Activated CD4-positive, CD25-positive, alpha-beta regulatory T cell (primary cell): ENCODE results near the gene OTUB1.

Experiments
- DNase-seq, 4 experiments: peaks; one replicate each; lab custom pipeline; 2025; lab: John Stamatoyannopoulos, UW

The OTUB1 gene

GRCh38 chr11:63978551-63979239, 7.5 kb upstream of the OTUB1 start:
- DNase-seq, result no peak

GRCh38 chr11:63979426-63979825, 6.8 kb upstream of the OTUB1 start:
- DNase-seq, result no peak

- DNase-seq, result peak; percentile 27 to 66 (median 50)
Measured at GRCh38 chr11:63985812-63986155, 454 bp upstream of the OTUB1 start.

GRCh38 chr11:63986932-63987513, 785 bp downstream of the OTUB1 start:
- DNase-seq, result no peak

- DNase-seq, result no peak
Measured at GRCh38 chr11:63991558-63991957, 5.3 kb downstream of the OTUB1 start.

GRCh38 chr11:63993100-63993499, 6.9 kb downstream of the OTUB1 start:
- no peak for DNase-seq

- DNase-seq, result no peak
Measured at GRCh38 chr11:63993993-63994392, 7.8 kb downstream of the OTUB1 start.

- DNase-seq, result no peak
Measured at GRCh38 chr11:63996512-63996911, 10.3 kb downstream of the OTUB1 start.

GRCh38 chr11:63997104-63997700, 11.0 kb downstream of the OTUB1 start:
- no peak for DNase-seq

GRCh38 chr11:63997801-63998337, 11.6 kb downstream of the OTUB1 start:
- DNase-seq, result no peak

GRCh38 chr11:63998558-63999348, 12.5 kb downstream of the OTUB1 start:
- DNase-seq, result no peak

- peak; percentile 18 to 43 (median 24) for DNase-seq
Measured at GRCh38 chr11:63999349-64000025, 13.2 kb downstream of the OTUB1 start.

GRCh38 chr11:64000026-64000739, 13.9 kb downstream of the OTUB1 start:
- peak; percentile 34 to 67 (median 57) for DNase-seq

GRCh38 chr11:64000740-64001483, 14.7 kb downstream of the OTUB1 start:
- no peak for DNase-seq

- no peak for DNase-seq
Measured at GRCh38 chr11:64001484-64002420, 15.5 kb downstream of the OTUB1 start.

- no peak for DNase-seq
Measured at GRCh38 chr11:64003807-64004589, 17.8 kb downstream of the OTUB1 start.

GRCh38 chr11:64004590-64004984, 18.3 kb downstream of the OTUB1 start:
- DNase-seq, result no peak

GRCh38 chr11:64005691-64006090, 19.5 kb downstream of the OTUB1 start:
- DNase-seq, result no peak

- DNase-seq, result no peak
Measured at GRCh38 chr11:64006398-64006797, 20.2 kb downstream of the OTUB1 start.
